Skeletal muscle satellite cell (primary cell): ENCODE results near the gene CDYL2.
"Not testable (repeated sequence)": the region's sequence is repeated elsewhere in the genome, so short reads cannot be mapped to it uniquely, and the experiment has no call there.

Source experiments
- H3K27me3 ChIP-seq: 2 replicates; pipeline ENCODE4 v1.7.0; 2013; ENCODE audit warnings: low read length; ENCODE audit not compliant: control insufficient read depth, insufficient read depth
- H3K36me3 ChIP-seq: 2 replicates; pipeline ENCODE4 v1.7.0; 2013; ENCODE audit warnings: mild to moderate bottlenecking, control low read depth, low read length; ENCODE audit not compliant: insufficient read depth
- H3K4me1 ChIP-seq: 2 replicates; pipeline ENCODE4 v1.7.0; 2013; ENCODE audit warnings: low read length; ENCODE audit not compliant: control insufficient read depth, insufficient read depth
- H3K4me2 ChIP-seq: 2 replicates; pipeline ENCODE4 v1.7.0; 2013; ENCODE audit warnings: mild to moderate bottlenecking, low read length
- H3K4me3 ChIP-seq: 2 replicates; pipeline ENCODE4 v1.7.0; 2013; ENCODE audit warnings: low read length
- H3K9ac ChIP-seq: 2 replicates; pipeline ENCODE4 v1.7.0; 2013; ENCODE audit warnings: mild to moderate bottlenecking, low read depth, low read length, moderate library complexity
- H3K9me3 ChIP-seq: replicated peaks from 2 replicates; pipeline ENCODE4 v1.7.0; 2013; ENCODE audit warnings: mild to moderate bottlenecking, control low read depth, low read length

CDYL2 gene

DNA sequence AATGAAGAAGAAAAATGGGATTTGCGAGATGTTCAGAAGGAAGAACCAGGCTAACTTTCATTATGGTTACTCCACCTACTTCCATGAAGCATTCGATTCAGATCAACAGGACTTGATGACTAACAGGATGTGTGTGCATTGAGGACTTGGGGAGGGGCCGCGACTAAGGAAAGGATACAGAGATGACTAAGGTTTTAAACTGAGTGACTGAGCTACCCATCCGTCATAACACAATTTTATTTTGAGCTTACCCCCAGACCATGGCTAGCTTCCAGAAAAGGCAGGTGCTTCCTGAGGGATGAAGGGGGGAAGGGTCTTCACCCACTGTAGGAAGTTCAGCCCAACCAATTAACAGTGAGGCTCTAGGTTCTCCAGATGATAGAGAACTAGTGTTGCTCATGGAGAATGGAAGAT lies 2.5 kb upstream of the CDYL2 start:
- Histone ChIP-seq H3K27me3 (no peaks in the 10 kb centered on the region), H3K36me3 (no peaks in the 10 kb centered on the region), H3K4me3 (peak overlapping the region; percentile 45), H3K4me2 (peak overlapping the region; percentile 75), H3K4me1 (peaks cover 22% of the 10 kb centered on the region), H3K9ac (peak overlapping the region; percentile 9), H3K9me3 (no peaks in the 10 kb centered on the region)

DNA sequence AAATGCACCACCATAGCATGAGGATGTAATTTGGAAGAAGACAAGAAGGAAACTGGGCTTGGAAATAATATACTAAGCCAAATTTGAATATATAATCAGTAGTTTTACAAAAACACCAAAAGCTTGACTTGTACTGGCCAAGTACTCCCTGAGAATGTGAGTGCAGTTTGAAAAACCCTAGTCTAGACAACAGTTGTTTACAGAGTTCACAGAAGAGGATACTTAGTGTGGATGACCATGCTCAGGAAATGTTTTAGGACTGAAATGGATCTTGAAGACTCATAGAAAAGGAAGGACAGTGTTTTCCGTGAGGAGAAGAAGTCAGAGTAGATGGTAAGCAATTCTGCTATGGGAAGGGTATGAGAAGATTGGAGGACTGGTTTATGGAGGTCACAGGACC lies 1.9 kb upstream of the CDYL2 start:
- Histone ChIP-seq H3K4me2 (peak overlapping the region; percentile 75), H3K9me3 (no peaks in the 10 kb centered on the region), H3K27me3 (no peaks in the 10 kb centered on the region), H3K36me3 (no peaks in the 10 kb centered on the region), H3K4me3 (no peak overlapping the region), H3K4me1 (peaks cover 22% of the 10 kb centered on the region), H3K9ac (peak overlapping the region; percentile 9)

DNA sequence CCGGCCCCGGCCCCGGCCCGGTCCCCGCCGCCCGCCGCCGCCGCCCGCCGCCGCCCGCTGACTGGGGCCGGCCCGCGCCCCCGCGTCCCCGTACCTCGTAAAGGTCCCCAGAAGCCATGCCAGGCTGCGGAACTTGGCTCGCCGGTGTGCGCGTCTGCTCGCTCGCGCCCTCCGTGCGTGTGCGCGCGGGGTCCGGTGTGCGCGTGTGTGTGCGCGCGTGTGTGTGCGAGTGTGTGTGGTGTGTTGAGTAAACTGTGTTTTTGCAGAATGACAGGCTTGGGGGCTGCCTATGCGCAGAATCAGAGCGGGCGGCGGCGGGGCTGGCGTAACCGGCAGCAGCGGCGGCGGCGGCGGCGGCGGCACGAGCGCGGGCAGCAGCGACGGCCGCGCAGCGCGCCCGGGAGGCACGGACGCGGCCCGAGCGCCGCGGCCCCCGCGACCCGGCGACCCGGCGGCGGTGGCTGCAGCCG lies 307 bp downstream of the CDYL2 start:
- no peaks in the 10 kb centered on the region for H3K9me3 ChIP-seq
- peak overlapping the region; percentile 71 for H3K9ac ChIP-seq
- H3K36me3 ChIP-seq, result no peaks in the 10 kb centered on the region
- H3K4me3 ChIP-seq, result peak overlapping the region; percentile 95
- H3K4me2 ChIP-seq, result peak overlapping the region; percentile 79
- peaks cover 22% of the 10 kb centered on the region for H3K4me1 ChIP-seq
- no peaks in the 10 kb centered on the region for H3K27me3 ChIP-seq

DNA sequence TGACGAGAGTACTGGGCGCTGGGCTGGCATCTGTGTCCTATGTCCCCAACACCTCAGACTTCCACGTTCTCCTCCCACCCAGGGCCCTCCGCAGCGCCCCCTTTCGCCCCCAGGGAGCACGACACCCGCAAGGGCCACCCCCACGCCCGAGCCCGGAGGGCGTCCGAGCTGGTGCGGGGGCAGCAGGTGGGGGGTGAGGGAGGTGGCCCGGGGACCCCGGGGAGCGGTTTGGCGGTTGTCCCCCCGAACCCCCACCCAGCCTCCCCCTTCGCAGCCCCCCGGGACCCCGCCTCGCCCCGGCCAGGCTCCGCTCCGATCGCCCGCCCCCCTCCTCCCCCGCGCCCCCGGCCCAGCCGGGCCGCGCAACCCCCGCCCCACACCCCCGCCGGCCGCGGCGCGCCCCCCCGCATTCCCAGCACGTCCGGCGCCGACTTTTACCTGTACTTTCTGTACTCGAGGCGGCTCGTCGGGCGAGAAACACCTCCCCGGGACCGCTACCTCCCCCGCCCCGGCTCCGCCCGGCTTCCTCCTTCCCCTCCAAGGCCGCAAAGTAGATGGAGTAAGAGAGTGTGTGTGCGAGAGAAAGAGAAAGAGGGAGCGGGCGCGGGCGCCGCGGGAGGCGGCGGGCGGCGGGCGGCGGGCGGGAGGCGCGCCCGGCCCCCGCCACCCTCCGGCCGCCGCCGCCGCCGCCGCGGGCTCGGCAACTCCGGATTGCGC lies 901 bp downstream of the CDYL2 start:
- peak overlapping the region; percentile 73 for H3K4me2 ChIP-seq
- H3K4me3 ChIP-seq, result peak overlapping the region; percentile 73
- H3K9ac ChIP-seq, result peak overlapping the region; percentile 54
- no peaks in the 10 kb centered on the region for H3K27me3 ChIP-seq
- H3K9me3 ChIP-seq, result no peaks in the 10 kb centered on the region
- no peaks in the 10 kb centered on the region for H3K36me3 ChIP-seq
- H3K4me1 ChIP-seq, result peaks cover 22% of the 10 kb centered on the region

DNA sequence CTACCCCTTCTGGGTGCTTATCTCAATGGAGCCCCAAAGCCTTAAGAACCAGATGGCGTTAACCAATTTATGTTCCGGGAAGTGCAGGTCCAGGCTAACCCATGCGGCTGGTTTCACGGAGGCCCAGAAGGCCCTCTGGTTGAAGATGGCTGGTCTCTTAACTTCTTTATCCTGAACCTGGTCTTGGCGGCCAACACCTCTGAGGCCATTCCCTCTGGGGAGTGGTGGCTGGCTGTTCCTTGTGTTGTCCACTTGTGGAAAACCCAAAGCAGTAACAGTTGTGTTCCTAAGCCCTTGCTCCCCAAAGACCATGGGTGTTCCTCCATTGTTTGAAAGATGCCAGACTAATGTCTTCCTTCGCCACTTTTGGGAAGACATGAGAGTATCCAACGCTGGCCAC lies 1.5 kb downstream of the CDYL2 start:
- Histone ChIP-seq H3K9ac (no peak overlapping the region), H3K4me1 (peaks cover 22% of the 10 kb centered on the region), H3K4me2 (peak overlapping the region; percentile 73), H3K9me3 (no peaks in the 10 kb centered on the region), H3K36me3 (no peaks in the 10 kb centered on the region), H3K4me3 (peak overlapping the region; percentile 57), H3K27me3 (no peaks in the 10 kb centered on the region)

DNA sequence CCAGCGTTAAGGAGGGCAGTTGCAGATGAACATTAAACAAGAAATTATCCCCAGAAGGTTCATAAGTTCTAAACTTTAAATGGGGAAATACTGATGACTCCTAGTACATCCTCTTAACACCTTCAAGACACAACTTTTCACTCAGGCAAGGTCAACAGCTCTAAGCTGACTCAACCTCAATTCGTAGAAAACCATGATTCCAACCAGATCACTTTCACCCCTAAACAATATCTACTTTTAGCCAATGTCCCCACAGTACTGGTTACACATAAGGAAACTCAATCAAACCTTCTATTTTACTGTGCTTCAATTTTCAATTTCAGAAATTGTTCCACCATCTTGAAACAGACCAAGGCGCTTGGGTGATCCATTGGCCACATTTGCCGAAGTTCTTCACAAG lies 2.3 kb downstream of the CDYL2 start:
- H3K4me1 ChIP-seq, result peaks cover 19% of the 10 kb centered on the region
- H3K36me3 ChIP-seq, result no peaks in the 10 kb centered on the region
- H3K9ac ChIP-seq, result no peak overlapping the region
- H3K9me3 ChIP-seq, result no peaks in the 10 kb centered on the region
- H3K4me3 ChIP-seq, result no peak overlapping the region
- H3K4me2 ChIP-seq, result no peak overlapping the region
- H3K27me3 ChIP-seq, result no peaks in the 10 kb centered on the region

DNA sequence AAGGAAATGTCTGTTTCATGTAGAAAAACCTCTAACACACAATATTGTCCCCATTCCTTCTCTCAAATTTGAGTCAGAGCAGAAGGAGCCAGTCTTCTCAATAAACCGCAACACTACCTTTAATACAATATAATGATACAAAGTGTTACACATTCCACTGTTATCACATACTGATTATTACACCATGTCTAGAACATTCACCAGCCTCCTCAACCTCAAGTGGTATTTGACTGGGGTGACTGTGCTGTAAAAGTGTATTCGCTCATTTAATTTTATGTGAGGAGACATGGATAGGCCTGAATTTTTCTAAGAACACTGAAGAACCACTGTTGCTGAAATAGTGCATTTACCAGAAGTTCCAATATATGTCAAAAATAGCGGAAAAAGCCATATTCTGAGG lies 10.3 kb downstream of the CDYL2 start:
- H3K4me1 ChIP-seq, result no peaks in the 10 kb centered on the region
- no peak overlapping the region for H3K9ac ChIP-seq
- H3K4me2 ChIP-seq, result no peak overlapping the region
- H3K36me3 ChIP-seq, result no peaks in the 10 kb centered on the region
- no peaks in the 10 kb centered on the region for H3K9me3 ChIP-seq
- no peaks in the 10 kb centered on the region for H3K27me3 ChIP-seq
- H3K4me3 ChIP-seq, result no peak overlapping the region

DNA sequence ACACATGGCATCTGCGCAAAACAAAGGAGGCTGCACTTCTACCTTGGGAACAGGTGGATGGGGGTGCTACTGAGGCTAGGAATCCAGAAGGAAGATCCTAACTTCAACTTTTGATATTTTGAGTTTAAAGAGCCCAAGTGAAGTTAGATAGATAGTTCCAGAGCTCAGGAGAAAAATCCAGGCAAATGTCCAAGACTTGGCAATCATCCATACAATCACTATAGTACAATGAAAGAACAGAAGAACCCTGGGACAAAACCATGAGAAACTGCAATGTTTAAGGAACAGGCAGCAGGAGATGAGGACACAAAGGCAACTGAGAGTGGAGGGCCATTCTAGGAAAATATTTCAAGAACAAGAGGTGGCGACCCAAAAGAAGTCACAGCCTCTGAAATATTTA lies 12.4 kb downstream of the CDYL2 start:
- no peak overlapping the region for H3K4me2 ChIP-seq
- peaks cover 7% of the 10 kb centered on the region for H3K4me1 ChIP-seq
- no peaks in the 10 kb centered on the region for H3K36me3 ChIP-seq
- H3K27me3 ChIP-seq, result no peaks in the 10 kb centered on the region
- no peak overlapping the region for H3K9ac ChIP-seq
- H3K4me3 ChIP-seq, result no peak overlapping the region
- H3K9me3 ChIP-seq, result no peaks in the 10 kb centered on the region

DNA sequence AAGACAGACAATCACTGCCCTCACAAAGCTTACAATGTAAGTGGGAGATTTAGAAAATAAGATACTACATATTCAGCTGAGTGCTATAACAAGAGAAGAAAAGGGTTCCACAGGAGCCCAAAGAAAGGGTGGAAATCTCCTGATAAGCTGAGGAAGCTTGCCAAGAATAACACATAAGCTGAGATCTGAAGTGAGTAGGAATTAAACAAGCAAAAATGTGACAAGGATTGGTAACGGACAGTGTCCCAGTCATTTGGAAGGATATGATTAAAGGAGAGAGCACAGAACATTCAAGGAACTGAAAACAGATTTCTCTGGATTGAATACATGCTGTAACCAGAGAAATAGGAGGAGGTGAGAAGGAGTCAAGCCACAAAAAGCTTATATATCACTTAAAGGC lies 13.0 kb downstream of the CDYL2 start:
- no peaks in the 10 kb centered on the region for H3K9me3 ChIP-seq
- H3K9ac ChIP-seq, result no peak overlapping the region
- H3K36me3 ChIP-seq, result no peaks in the 10 kb centered on the region
- H3K27me3 ChIP-seq, result no peaks in the 10 kb centered on the region
- H3K4me2 ChIP-seq, result no peak overlapping the region
- peaks cover 7% of the 10 kb centered on the region for H3K4me1 ChIP-seq
- H3K4me3 ChIP-seq, result no peak overlapping the region

DNA sequence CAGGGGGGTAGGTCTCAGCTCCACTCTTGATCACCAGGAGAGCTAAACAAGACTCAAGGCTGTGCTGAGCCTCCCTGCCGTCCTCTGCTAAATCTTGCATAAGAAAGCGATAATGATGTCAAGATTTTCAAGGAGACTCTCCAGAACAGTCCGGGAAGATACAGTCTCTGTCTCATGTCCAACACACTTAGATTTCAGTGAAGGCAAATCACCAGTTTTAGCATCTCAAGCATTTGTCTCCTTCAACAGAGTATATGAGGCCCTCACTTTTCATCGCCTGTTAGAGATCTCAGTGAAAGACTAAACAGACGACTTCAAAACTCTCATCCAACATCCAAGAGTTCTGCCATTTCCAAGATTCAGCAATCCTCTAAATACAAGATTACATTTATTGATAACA lies 13.6 kb downstream of the CDYL2 start:
- no peak overlapping the region for H3K9ac ChIP-seq
- H3K4me2 ChIP-seq, result no peak overlapping the region
- no peaks in the 10 kb centered on the region for H3K27me3 ChIP-seq
- no peak overlapping the region for H3K4me3 ChIP-seq
- H3K36me3 ChIP-seq, result no peaks in the 10 kb centered on the region
- H3K9me3 ChIP-seq, result no peaks in the 10 kb centered on the region
- peaks cover 7% of the 10 kb centered on the region for H3K4me1 ChIP-seq

DNA sequence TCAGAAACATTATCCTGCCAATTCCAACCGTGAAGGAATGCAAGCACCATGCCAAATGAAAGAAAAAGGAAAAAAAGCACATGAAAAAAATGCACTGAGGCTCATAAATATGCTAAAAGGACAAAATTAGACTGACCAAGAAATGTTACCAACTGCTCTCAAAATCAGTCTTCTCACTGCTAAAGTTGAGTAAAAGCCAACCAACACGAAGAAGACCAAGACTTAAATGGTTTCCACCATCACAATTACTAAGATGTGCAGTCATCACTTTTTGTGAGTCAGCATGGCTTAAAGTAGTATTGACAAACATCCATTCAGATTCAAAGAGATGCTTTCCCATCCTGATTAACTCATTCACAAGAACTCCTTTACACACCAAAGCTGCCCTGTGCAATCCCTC lies 16.4 kb downstream of the CDYL2 start:
- no peaks in the 10 kb centered on the region for H3K27me3 ChIP-seq
- H3K4me3 ChIP-seq, result no peak overlapping the region
- peaks cover 7% of the 10 kb centered on the region for H3K4me1 ChIP-seq
- peak overlapping the region; percentile 9 for H3K4me2 ChIP-seq
- no peak overlapping the region for H3K9ac ChIP-seq
- H3K9me3 ChIP-seq, result no peaks in the 10 kb centered on the region
- H3K36me3 ChIP-seq, result no peaks in the 10 kb centered on the region

DNA sequence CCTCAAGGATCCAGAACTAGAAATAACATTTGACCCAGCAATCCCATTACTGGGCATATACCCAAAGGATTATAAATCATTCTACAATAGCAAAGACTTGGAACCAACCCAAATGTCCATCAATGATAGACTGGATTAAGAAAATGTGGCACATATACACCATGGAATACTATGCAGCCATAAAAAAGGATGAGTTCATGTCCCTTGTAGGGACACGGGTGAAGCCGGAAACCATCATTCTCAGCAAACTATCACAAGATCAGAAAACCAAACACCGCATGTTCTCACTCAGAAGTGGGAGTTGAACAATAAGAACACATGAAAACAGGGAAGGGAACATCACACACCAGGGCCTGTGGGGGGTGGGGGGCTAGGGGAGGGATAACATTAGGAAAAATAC lies 17.8 kb downstream of the CDYL2 start:
- not testable (repeated sequence) for H3K36me3 ChIP-seq, H3K9ac ChIP-seq, H3K4me1 ChIP-seq, H3K4me3 ChIP-seq, H3K4me2 ChIP-seq, H3K27me3 ChIP-seq, H3K9me3 ChIP-seq
